Measurements from ENCODE around the gene HDAC9.

Gene HDAC9

GRCh38 chr7:18495412-18496340 is at the start of gene HDAC9:
TSS of gene HDAC9 (plus strand) at chr7:18495749. CDS start at chr7:18496303, 554 bp downstream.
- peak; percentile 24 for DNase-seq

- DNase-seq, result no peak
These were observed 49.5 kb upstream of the HDAC9 start for GRCh38 chr7:18445916-18446520.

- no peak for DNase-seq
These were observed 45.5 kb upstream of the HDAC9 start for GRCh38 chr7:18450019-18450418.

GRCh38 chr7:18455606-18456005 is 39.9 kb upstream of the HDAC9 start:
- no peak for DNase-seq

GRCh38 chr7:18457832-18458231 is 37.7 kb upstream of the HDAC9 start:
- no peak for DNase-seq

GRCh38 chr7:18458830-18459229 is 36.7 kb upstream of the HDAC9 start:
- DNase-seq, result no peak

GRCh38 chr7:18459484-18460245 is 35.9 kb upstream of the HDAC9 start:
- DNase-seq, result no peak

GRCh38 chr7:18461785-18462467 is 33.6 kb upstream of the HDAC9 start:
- no peak for DNase-seq

- no peak for DNase-seq
These were observed 30.7 kb upstream of the HDAC9 start for GRCh38 chr7:18464830-18465229.

- no peak for DNase-seq
These were observed 28.5 kb upstream of the HDAC9 start for GRCh38 chr7:18467011-18467410.

GRCh38 chr7:18468795-18469194 is 26.8 kb upstream of the HDAC9 start:
- DNase-seq, result no peak

- DNase-seq, result no peak
These were observed 26.2 kb upstream of the HDAC9 start for GRCh38 chr7:18469316-18469715.

GRCh38 chr7:18471476-18472160 is 23.9 kb upstream of the HDAC9 start:
- DNase-seq, result no peak

- DNase-seq, result no peak
These were observed 23.4 kb upstream of the HDAC9 start for GRCh38 chr7:18472161-18472483.

GRCh38 chr7:18473119-18473518 is 22.4 kb upstream of the HDAC9 start:
- DNase-seq, result no peak

GRCh38 chr7:18474944-18475343 is 20.6 kb upstream of the HDAC9 start:
- no peak for DNase-seq

- no peak for DNase-seq
These were observed 20.1 kb upstream of the HDAC9 start for GRCh38 chr7:18475488-18475887.

- no peak for DNase-seq
These were observed 13.8 kb upstream of the HDAC9 start for GRCh38 chr7:18481776-18482175.

GRCh38 chr7:18488049-18488448 is 7.5 kb upstream of the HDAC9 start:
- DNase-seq, result no peak

- no peak for DNase-seq
These were observed 5.9 kb upstream of the HDAC9 start for GRCh38 chr7:18489624-18490023.

- DNase-seq, result no peak
These were observed 3.7 kb upstream of the HDAC9 start for GRCh38 chr7:18491871-18492270.

GRCh38 chr7:18494406-18494805 is 1.1 kb upstream of the HDAC9 start:
- no peak for DNase-seq
